MM.1S (cell line): ENCODE results near the gene DCDC2C.

Experiments
- CTCF ChIP-seq: fragments of 300-600 bp; sonication (generic); IDR thresholded peaks from 2 replicates; pipeline ENCODE4 v1.5.1; 2016; ENCODE audit warnings: antibody characterized with exemption, low read length, mixed read lengths
- EZH2 ChIP-seq: fragments of 300-600 bp; sonication (generic); optimal IDR thresholded peaks from 2 replicates; pipeline ENCODE3; 2017; ENCODE audit warnings: low read depth, mild to moderate bottlenecking, antibody characterized with exemption, low read length, mixed read lengths
- EZH2phosphoT487 ChIP-seq: fragments of 300-600 bp; sonication (generic); IDR thresholded peaks from 2 replicates; pipeline ENCODE4 v1.6.1; 2018; ENCODE audit warnings: antibody characterized with exemption, low read length

GRCh38 chr2:3655871-3656761 is 47.3 kb upstream of the DCDC2C start:
- no peak for TF ChIP-seq CTCF
- TF ChIP-seq EZH2 = no peak
- TF ChIP-seq EZH2phosphoT487 = no peak
